Measurements from ENCODE around the gene EML6. TPM values are rescaled to one million over a fixed set of nuclear protein-coding genes. Genes with fewer than 3 reads are reported as not detected.

Gene EML6
- total and polyA plus RNA-seq, 7 donors: 0.38 to 9.3 (median 2.5) TPM

DNA sequence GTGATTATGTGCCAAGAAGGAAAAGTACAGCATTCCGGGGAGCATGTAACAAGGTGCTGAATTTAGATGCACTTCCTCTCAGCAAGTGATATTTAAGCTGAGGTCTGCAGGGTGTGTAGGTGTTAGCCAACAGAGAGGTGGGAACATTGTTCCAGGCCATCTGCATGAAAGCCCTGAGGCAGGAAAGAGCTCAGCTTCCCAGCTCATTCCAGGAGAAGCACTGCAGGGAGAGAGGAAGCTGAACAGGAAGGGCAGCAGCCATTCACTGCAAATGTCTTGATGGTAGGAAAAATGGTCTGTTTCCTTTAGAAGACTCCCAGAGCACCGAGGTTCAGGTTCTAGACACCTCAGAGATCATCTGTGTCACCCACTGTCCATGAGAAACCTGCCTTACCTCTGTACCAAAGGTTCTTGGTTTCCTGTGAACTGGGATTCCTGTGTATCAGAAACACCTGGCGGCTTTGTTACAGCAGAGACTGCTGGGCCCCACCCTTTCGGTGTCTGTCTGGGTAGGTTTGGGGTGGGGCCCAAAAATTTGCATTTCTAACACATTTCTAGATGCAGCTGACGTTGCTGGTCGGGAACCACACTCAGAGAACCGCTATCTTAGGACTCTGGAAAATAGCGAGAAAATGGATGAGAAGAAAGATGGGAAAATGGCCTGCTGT, 242.8 kb downstream of the EML6 start:
- ATAC-seq: peak in 3 of 4 donors; percentile 31 to 60 (median 44)
- 72 to 81% (median 74%) methylated on average over 8 of the region's 8 CpGs for WGBS, 3 donors
- peaks cover 0 to 11% of the 10 kb centered on the region in 2 donors for H3K36me3 ChIP-seq (ENCODE audit: insufficient read depth in 1 of 2, low read depth in 1 of 2)
- no peaks in the 10 kb centered on the region for H3K9me3 ChIP-seq
- H3K27me3 ChIP-seq (ENCODE audit: insufficient read depth in 3 of 3, low read length in 2 of 3): no peaks in the 10 kb centered on the region
- no peak overlapping the region for H3K4me3 ChIP-seq
- H3K27ac ChIP-seq: peak overlapping the region; percentile 95
- peaks cover 47% of the 10 kb centered on the region for H3K4me1 ChIP-seq
- TF ChIP-seq, protein P1, sequence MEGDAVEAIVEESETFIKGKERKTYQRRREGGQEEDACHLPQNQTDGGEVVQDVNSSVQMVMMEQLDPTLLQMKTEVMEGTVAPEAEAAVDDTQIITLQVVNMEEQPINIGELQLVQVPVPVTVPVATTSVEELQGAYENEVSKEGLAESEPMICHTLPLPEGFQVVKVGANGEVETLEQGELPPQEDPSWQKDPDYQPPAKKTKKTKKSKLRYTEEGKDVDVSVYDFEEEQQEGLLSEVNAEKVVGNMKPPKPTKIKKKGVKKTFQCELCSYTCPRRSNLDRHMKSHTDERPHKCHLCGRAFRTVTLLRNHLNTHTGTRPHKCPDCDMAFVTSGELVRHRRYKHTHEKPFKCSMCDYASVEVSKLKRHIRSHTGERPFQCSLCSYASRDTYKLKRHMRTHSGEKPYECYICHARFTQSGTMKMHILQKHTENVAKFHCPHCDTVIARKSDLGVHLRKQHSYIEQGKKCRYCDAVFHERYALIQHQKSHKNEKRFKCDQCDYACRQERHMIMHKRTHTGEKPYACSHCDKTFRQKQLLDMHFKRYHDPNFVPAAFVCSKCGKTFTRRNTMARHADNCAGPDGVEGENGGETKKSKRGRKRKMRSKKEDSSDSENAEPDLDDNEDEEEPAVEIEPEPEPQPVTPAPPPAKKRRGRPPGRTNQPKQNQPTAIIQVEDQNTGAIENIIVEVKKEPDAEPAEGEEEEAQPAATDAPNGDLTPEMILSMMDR (IDR thresholded peaks at IDR 0.05): no peak
- intact Hi-C loops (cut with DNase I): no loop called here
- DNase-seq: no peak

DNA sequence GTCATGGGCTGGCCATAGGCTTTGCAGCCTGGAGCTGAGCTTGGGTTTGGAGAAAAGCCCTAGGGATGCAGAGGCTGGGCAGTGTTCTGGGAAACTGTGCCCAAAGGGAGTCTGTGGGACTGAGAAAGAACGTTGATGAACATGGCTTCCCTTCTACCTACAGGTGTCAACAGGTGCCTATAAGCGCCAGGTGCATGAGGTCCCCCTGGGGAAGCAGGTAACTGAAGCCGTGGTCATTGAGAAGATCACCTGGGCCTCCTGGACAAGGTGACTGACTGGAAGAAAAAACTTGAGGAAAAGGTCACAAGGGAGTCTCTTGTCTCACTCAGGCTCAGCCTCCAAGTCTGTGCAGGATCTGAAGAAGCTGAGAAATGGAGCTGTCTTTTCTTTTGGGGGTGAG, 243.4 kb downstream of the EML6 start:
- H3K27ac ChIP-seq: peak overlapping the region; percentile 95
- H3K9me3 ChIP-seq: no peaks in the 10 kb centered on the region
- TF ChIP-seq, protein P1 (IDR thresholded peaks at IDR 0.05): no peak
- DNase-seq (no peak), ATAC-seq (no peak)
- intact Hi-C loops (cut with DNase I): no loop called here
- 88 to 95% (median 91%) methylated on average over 3 of the region's 3 CpGs for WGBS, 3 donors
- H3K36me3 ChIP-seq (ENCODE audit: insufficient read depth in 1 of 2, low read depth in 1 of 2): peaks cover 0 to 15% of the 10 kb centered on the region in 2 donors
- no peaks in the 10 kb centered on the region for H3K27me3 ChIP-seq (ENCODE audit: insufficient read depth in 3 of 3, low read length in 2 of 3)
- H3K4me3 ChIP-seq: no peak overlapping the region
- H3K4me1 ChIP-seq: peaks cover 53% of the 10 kb centered on the region

DNA sequence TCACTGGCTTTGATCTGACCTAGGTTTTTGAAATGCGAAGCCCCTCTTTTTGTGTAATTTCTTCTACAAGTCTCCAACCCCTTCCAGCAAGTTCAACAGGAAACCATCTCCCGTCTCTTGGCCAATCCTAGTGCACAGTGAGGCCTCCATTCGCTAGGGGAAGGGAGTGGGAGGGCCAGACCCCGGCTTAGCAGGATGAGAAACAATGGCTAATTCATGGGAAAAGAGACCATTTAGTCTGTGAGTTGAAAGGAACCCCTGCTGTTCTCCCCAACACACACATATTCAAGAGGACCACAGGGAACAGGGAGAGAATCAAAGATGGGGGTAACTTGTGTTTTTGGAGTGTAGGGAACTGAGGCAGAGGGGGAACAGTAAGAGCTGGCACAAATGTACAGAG, 243.8 kb downstream of the EML6 start:
- Histone ChIP-seq H3K9me3 (no peaks in the 10 kb centered on the region), H3K36me3 (ENCODE audit: insufficient read depth in 1 of 2, low read depth in 1 of 2) (peaks cover 0 to 20% of the 10 kb centered on the region in 2 donors), H3K27ac (peak overlapping the region; percentile 95), H3K4me1 (peaks cover 57% of the 10 kb centered on the region), H3K4me3 (no peak overlapping the region), H3K27me3 (ENCODE audit: insufficient read depth in 3 of 3, low read length in 2 of 3) (no peaks in the 10 kb centered on the region)
- DNase-seq (no peak), ATAC-seq (no peak)
- TF ChIP-seq, protein P1 (IDR thresholded peaks at IDR 0.05): no peak
- WGBS, 3 donors: 75 to 81% (median 78%) methylated on average over 4 of the region's 4 CpGs
- intact Hi-C loops (cut with DNase I): no loop called here

DNA sequence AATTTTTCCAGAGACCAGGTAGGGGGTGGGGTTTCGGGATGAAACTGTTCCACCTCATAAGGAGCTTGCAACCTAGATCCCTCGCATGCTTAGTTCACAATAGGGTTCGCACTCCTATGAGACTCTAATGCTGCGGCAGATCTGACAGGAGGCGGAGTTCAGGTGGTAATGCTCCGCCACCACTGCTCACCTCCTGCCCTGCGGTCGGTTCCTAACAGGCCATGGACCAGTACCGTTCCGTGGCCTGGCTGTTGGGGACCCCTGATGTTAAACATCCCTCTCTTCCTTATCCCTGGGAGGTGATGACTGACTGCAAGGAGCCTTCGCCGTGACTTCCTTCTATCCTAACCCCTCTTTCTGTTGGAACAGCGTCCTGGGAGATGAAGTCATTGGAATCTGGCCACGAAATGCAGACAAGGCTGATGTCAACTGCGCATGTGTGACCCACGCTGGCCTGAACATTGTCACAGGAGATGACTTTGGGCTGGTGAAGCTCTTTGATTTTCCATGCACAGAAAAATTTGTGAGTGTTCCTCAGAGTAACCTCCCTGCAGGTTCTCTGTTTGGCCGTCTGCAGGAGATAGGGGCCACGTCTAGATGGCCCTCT, 244.4 kb downstream of the EML6 start:
- peak overlapping the region; percentile 95 for H3K27ac ChIP-seq
- no peaks in the 10 kb centered on the region for H3K9me3 ChIP-seq
- intact Hi-C loops (cut with DNase I): loop anchor here in 1 of 2 donors (1.0 kb wide), 1 partner anchor 22 kb away; no protein-coding TSS in a partner anchor
- peaks cover 0 to 23% of the 10 kb centered on the region in 2 donors for H3K36me3 ChIP-seq (ENCODE audit: insufficient read depth in 1 of 2, low read depth in 1 of 2)
- 71 to 82% (median 79%) methylated on average over 18 of the region's 18 CpGs for WGBS, 3 donors
- H3K4me1 ChIP-seq: peaks cover 62% of the 10 kb centered on the region
- TF ChIP-seq, protein P1 (IDR thresholded peaks at IDR 0.05): no peak
- peak overlapping the region; percentile 16 for H3K4me3 ChIP-seq
- ATAC-seq (peak; percentile 0 to 43 (median 26)), DNase-seq (no peak)
- H3K27me3 ChIP-seq (ENCODE audit: insufficient read depth in 3 of 3, low read length in 2 of 3): no peaks in the 10 kb centered on the region

All from psoas muscle (tissue), 8 donors.